GM12892 (cell line): ENCODE measurements around the gene TPSAB1.
"Not testable (repeated sequence)": the region's sequence is repeated elsewhere in the genome, so short reads cannot be mapped to it uniquely, and the experiment has no call there.

Experiments
- POLR2A ChIP-seq: IDR thresholded peaks from 2 replicates; pipeline ENCODE4 v1.6.1; 2011; ENCODE audit warnings: low read depth, low read length, control low read depth
- POLR2AphosphoS5 ChIP-seq: IDR thresholded peaks from 2 replicates; pipeline ENCODE4 v1.6.1; 2011; ENCODE audit warnings: low read depth, low read length, control low read depth
- TAF1 ChIP-seq: IDR thresholded peaks from 2 replicates; pipeline ENCODE4 v1.6.1; 2011; ENCODE audit warnings: low read depth, mild to moderate bottlenecking, control low read depth, low read length, borderline replicate concordance

- not testable (repeated sequence) for TF ChIP-seq POLR2A, POLR2AphosphoS5, TAF1
These were observed 8.7 kb downstream of the TPSAB1 start for GRCh38 chr16:1249031-1249755.
